Pancreas (tissue), 10 donors: ENCODE measurements around the gene ZNF423. TPM values are rescaled to one million over a fixed set of nuclear protein-coding genes. Genes with fewer than 3 reads are reported as not detected.

ENCODE experiments used
- ATAC-seq, 4 donors: fragments of 200-7000 bp; cut with Tn5 transposase; one replicate each; pipeline versions ENCODE4 v1.8.0 to v1.9.1; 2020; ENCODE audit warnings: mild to moderate bottlenecking in 4 of 4, moderate library complexity in 4 of 4
- DNase-seq, 6 donors: peaks; one replicate each; pipeline ENCODE4 v3.0.0-alpha.2; 2020
- FAIRE-seq: peaks from 2 replicates; lab custom pipeline; 2012; peaks lifted over from hg19 to GRCh38; lab: Jason Lieb, UNC
- H3K27ac ChIP-seq, 4 donors: fragments of 200-600 bp; sonication (generic); 1 replicate in 3 of 4; 2 replicates in 1 of 4; pipeline versions ENCODE4 v1.5.0 to v1.8.0; 2020
- H3K27me3 ChIP-seq, 4 donors: fragments of 200-600 bp; one replicate each; pipeline ENCODE4 v1.8.0; 2021
- H3K36me3 ChIP-seq, 3 donors: fragments of 200-600 bp; sonication (generic) in 1 of 3; one replicate each; pipeline versions ENCODE4 v1.5.0 to v1.8.0; 2020 to 2021
- H3K4me1 ChIP-seq, 3 donors: fragments of 200-600 bp; one replicate each; pipeline ENCODE4 v1.8.0; 2021
- H3K4me3 ChIP-seq, 4 donors: fragments of 200-600 bp; sonication (generic) in 2 of 4; one replicate each; pipeline versions ENCODE4 v1.5.0 to v1.8.0; 2020 to 2021
- H3K9me3 ChIP-seq, 4 donors: fragments of 200-600 bp; one replicate each; pipeline ENCODE4 v1.8.0; 2021
- CTCF ChIP-seq, 4 donors: fragments of 200-600 bp; sonication (generic) in 3 of 4; IDR thresholded peaks; one replicate each; pipeline versions ENCODE4 v1.5.0 to v1.8.0; 2021; ENCODE audit warnings: antibody characterized with exemption in 4 of 4
- WGBS, 2 donors: extraction: QIAGEN DNeasy Blood & Tissue Kit; methylation state at CpG; one replicate each; pipeline ENCODE4 v1.1.7; 2013; 5-methylcytosine and 5-hydroxymethylcytosine counted together
- intact Hi-C, 3 donors: fragments of 100-400 bp; cut with DNase I; formaldehyde crosslinking; loops; one replicate each; pipeline versions ENCODE4 v1.11.1 to v1.14.2; 2022
- polyA plus RNA-seq, 2 donors: library from polyadenylated mRNA; stranded (reverse); fragments of 200-250 nt; gene quantifications; one replicate each; pipeline ENCODE4 v1.2.3, GENCODE V29; 2013
- total RNA-seq, 6 donors: library from RNA; stranded (reverse); fragmentation: NEBNext Ultra II Directional in 4 of 6; extraction: Animal tissue kit (Norgen Biotek cat#: 25700) in 4 of 6; gene quantifications; one replicate each; pipeline versions ENCODE4 v1.2.1 to v1.2.4, GENCODE V29; 2021 to 2023
- donor health status: healthy with polysubstance abuse.
- donor health status: DM: no; HTN: no; CAD: no; lungs with moderate emphysema.
- donor health status: DM: no; HTN: no; CAD: no.
- donor health status: control.
- donor health status: control.
- donor health status: Bipolar disorder and iron deficiency.
- donor health status: DM: yes; HTN: yes; CAD: no.
- donor health status: DM: no; HTN: no; CAD: no.
- donor health status: DM: no; HTN: no; CAD: no.
- donor health status: DM: yes; HTN: yes; CAD: no.

ZNF423 gene
- total and polyA plus RNA-seq, 8 donors, result 0.61 to 5.1 (median 3.0) TPM

DNA sequence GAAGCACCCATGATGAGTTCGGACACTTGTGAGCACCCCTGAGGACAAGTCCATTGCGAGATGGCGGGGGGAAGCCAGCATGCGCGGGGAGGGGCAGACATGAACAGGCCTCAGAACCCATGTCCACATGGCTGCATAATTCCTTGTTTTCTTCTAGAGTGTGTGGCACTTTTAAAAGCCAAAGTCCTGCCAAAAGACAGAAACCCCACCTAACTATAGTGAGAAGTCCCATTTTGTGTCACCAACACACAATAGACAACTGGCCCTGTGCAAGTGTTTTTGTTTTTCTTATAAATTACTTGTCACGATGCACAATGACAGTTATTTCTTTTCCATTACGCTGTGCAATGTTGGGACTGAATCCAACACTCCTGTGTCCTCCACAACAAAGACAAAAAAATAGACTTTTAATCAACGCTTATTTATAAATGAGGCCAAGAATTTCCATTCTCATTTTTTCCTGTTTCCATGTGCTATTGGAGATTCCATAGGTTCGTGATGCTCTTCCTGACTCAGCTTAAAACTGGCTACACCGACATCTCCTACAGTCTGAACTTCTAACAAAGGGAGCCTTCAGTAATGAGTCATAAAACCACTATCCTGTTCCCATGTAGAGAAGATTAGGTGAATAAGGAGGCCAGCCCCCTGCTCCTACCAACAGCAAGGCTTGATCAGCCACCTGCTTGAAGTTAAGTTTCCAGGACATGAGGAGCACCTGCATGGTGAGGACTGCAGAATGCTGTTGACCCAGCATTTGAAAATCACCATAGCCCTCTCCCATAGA lies 98.9 kb downstream of the ZNF423 start:
- Histone ChIP-seq H3K27ac (no peak overlapping the region), H3K4me3 (no peak overlapping the region), H3K9me3 (no peaks in the 10 kb centered on the region), H3K27me3 (no peaks in the 10 kb centered on the region), H3K36me3 (no peaks in the 10 kb centered on the region), H3K4me1 (no peaks in the 10 kb centered on the region)
- DNase-seq (no peak), FAIRE-seq (no peak), ATAC-seq (no peak)
- 91% methylated on average over 10 of the region's 10 CpGs for WGBS, 2 donors
- TF ChIP-seq CTCF (IDR thresholded peaks at IDR 0.05), result no peak
- intact Hi-C loops, result no loop called here

DNA sequence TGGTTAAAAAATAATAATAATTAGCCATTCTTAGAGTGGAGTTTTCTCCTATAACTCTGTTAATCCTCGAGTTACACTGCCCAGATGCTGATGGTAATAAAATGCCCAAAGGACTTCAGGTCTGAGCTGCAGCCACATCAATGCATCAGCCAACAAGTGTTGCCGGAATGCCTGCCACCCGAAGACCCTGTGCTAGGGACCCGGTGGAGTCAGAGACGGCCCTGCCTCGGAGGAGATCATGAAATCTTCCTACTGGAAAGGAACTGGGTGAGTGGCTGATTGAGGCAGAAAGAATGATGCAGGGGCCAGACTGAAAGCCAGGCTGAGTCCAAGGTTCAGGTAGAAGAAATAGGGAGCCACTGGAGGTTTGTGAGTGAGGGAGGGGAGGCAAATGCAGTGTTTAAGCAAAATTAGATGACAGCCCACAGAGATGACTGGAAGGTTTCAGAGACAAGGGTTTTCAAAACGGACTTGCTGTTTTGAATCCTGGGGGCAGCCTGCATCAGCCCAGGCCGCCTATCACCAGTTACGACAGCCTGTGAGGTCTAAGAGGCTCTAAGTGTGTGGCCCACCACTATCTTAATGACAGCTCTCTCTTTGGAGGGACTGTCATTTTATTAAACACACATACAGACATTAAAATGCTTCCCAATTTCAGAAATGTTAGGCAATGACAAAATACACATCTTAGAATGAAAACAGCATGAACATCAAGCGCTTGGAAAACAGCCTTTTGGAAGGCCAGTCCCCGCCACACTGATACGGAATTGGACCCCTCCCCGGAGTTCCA lies 100.0 kb downstream of the ZNF423 start:
- H3K4me3 ChIP-seq, result no peak overlapping the region
- 71 to 75% methylated on average over 13 of the region's 13 CpGs for WGBS, 2 donors
- intact Hi-C loops, result no loop called here
- no peak for ATAC-seq
- H3K4me1 ChIP-seq, result no peaks in the 10 kb centered on the region
- no peaks in the 10 kb centered on the region for H3K27me3 ChIP-seq
- no peaks in the 10 kb centered on the region for H3K36me3 ChIP-seq
- no peak for FAIRE-seq
- no peak overlapping the region for H3K27ac ChIP-seq
- no peaks in the 10 kb centered on the region for H3K9me3 ChIP-seq
- DNase-seq, result no peak
- TF ChIP-seq CTCF (IDR thresholded peaks at IDR 0.05), result no peak

GRCh38 chr16:49755313-49755620 lies 100.6 kb downstream of the ZNF423 start:
- intact Hi-C loops, result no loop called here
- DNase-seq, result no peak
- Histone ChIP-seq H3K4me3 (peak overlapping the region in 2 of 4 donors; percentile 15 to 26), H3K9me3 (no peaks in the 10 kb centered on the region), H3K4me1 (no peaks in the 10 kb centered on the region), H3K36me3 (no peaks in the 10 kb centered on the region), H3K27me3 (no peaks in the 10 kb centered on the region), H3K27ac (no peak overlapping the region)
- FAIRE-seq, result peak; percentile 9
- WGBS, 2 donors, result 36 to 42% methylated on average over 10 of the region's 10 CpGs
- ATAC-seq, result peak in 3 of 4 donors; percentile 73 to 77 (median 76)
- TF ChIP-seq CTCF (IDR thresholded peaks at IDR 0.05), result peak in 1 of 4 donors; percentile 10

DNA sequence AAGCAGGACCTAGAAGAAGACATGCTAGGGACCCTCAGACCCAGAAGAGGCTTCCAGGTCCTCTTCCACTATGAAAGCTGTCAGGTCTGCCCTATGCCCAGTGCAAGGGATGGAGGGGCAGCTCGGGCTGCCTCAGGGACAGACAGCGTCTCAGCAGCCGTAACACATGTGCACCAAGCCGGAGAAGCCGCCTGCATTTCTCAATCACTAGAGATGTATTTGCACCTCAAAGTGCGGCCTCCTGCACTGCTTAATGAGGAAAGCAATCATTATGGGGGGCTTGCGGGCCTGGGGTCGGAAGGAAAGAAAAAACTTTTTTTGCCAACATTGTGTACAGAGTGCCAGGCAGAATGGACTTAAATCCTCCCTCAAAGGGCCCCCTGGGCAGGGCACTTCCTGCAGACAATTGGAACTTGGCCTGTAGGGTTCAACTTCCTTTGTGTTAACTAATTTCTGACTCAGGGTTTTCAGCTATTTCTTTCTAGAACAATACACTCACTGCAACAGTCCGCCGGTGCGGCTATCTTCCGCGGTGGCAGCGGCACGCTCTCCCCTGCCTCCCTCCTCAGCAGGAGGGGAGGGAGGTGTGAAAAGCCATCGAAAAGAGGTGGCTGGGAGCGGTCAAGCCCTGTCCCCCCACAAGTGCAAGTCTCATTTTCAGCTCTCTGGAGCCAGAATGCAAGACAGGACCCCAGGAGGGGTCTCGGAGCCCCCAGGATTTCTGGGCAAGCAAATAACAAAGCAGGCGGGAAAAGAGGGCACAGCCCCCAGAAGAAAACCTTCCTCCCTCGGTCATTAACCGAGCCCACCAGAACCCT lies 101.2 kb downstream of the ZNF423 start:
- Histone ChIP-seq H3K4me1 (no peaks in the 10 kb centered on the region), H3K9me3 (no peaks in the 10 kb centered on the region), H3K27me3 (no peaks in the 10 kb centered on the region), H3K27ac (no peak overlapping the region), H3K4me3 (peak overlapping the region in 2 of 4 donors; percentile 15 to 26), H3K36me3 (no peaks in the 10 kb centered on the region)
- FAIRE-seq (no peak), ATAC-seq (peak in 3 of 4 donors; percentile 50 to 75 (median 73)), DNase-seq (no peak)
- WGBS, 2 donors, result 53 to 63% methylated on average over 21 of the region's 21 CpGs
- intact Hi-C loops, result no loop called here
- TF ChIP-seq CTCF (IDR thresholded peaks at IDR 0.05), result no peak
